Panc1 (cell line): Measurements from ENCODE around the gene IL36B.

Experiments
- CTCF ChIP-seq: fragments of 450-650 bp; IDR thresholded peaks from 2 replicates; pipeline ENCODE4 v1.5.1; 2017; ENCODE audit warnings: mild to moderate bottlenecking
- REST ChIP-seq, 2 experiments: IDR thresholded peaks; 2 replicates each; pipeline ENCODE4 v1.6.1; 2011 to 2012; ENCODE audit warnings: low read depth in 2 of 2, control low read depth in 1 of 2, low read length in 1 of 2, mild to moderate bottlenecking in 1 of 2, moderate library complexity in 1 of 2; ENCODE audit not compliant: insufficient read depth in 1 of 2
- SIN3A ChIP-seq: IDR thresholded peaks from 2 replicates; pipeline ENCODE4 v1.6.1; 2012; ENCODE audit warnings: low read depth, mild to moderate bottlenecking, low read length, moderate library complexity, borderline replicate concordance; ENCODE audit not compliant: insufficient read depth

GRCh38 chr2:113015655-113016054 lies 37.0 kb downstream of the IL36B start:
- TF ChIP-seq CTCF (no peak), SIN3A (no peak), REST (IDR thresholded peaks at IDR 0.05; ENCODE audit: insufficient read depth in 1 of 2, low read depth in 2 of 2, low read length in 1 of 2) (no peak)
